ENCODE data around the gene ADCY9. TPM values are rescaled to one million over a fixed set of nuclear protein-coding genes. Genes with fewer than 3 reads are reported as not detected.
"Not testable (repeated sequence)": the region's sequence is repeated elsewhere in the genome, so short reads cannot be mapped to it uniquely, and the experiment has no call there.

The ADCY9 gene
- total and polyA plus RNA-seq, 2 donors (not counting 1 experiment from before 2014, with no cell fraction given): 1.7 to 2.1 TPM

DNA sequence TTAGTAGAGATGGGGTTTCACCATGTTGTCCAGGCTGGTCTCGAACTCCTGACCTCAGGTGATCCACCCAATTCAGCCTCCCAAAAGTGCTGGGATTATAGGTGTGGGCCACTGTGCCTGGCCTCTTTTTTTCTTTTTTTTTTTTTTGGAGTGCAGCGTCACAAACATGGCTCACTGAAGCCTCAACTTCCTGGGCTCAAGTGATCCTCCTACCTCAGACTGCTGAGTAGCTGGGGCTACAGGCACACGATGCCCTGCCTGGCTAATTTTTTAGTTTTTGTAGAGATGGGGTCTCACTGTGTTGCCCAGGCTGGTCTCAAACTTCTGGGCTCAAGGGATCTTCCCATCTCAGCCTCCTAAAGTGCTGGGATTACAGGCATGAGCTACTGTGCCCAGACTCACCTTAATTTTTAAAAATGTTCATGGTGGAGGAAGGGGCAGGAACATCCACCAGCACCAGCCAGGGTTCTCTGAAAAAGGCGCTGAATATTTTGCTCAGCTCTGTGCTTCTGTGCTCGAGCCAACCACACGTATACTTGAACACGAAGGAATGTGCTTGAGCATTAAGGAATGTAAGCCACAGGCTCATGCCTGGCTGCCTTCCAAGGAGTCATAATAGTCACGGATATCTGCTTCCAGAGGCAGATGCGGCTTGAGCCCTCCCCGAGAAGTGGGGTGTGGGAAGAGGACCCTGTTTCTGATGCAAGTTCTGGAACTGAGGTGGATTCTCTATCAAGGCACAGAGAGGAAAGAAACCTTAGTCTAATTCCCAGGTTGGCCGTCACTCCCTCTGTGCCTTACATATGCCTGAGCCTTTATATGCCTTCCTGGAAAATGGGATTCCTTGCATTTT is 170.3 kb downstream of the ADCY9 start:
- Histone ChIP-seq H3K4me1 (ENCODE audit: control insufficient read depth in 2 of 2, insufficient read depth in 2 of 2, low read length in 2 of 2) (no peaks in the 10 kb centered on the region), H3K9ac (ENCODE audit: low read length) (no peak overlapping the region), H3K4me3 (ENCODE audit: control extremely low read depth in 1 of 5, extremely low read depth in 1 of 5, insufficient read depth in 1 of 5, low read depth in 2 of 5, low read length in 4 of 5) (no peak overlapping the region), H2AFZ (ENCODE audit: insufficient read depth, low read depth, low read length, poor library complexity, severe bottlenecking) (no peak overlapping the region), H3K27me3 (replicated peaks in 1 of 4; ENCODE audit: control extremely low read depth in 1 of 4, control insufficient read depth in 3 of 4, insufficient read depth in 4 of 4, low read length in 3 of 4) (peaks cover 0 to 3% (median 0%) of the 10 kb centered on the region in 4 experiments), H3K36me3 (replicated peaks in 1 of 2; ENCODE audit: control extremely low read depth in 1 of 2, control insufficient read depth in 1 of 2, extremely low read depth in 1 of 2, insufficient read depth in 2 of 2, low read length in 1 of 2) (no peaks in the 10 kb centered on the region), H3K79me2 (ENCODE audit: control insufficient read depth, insufficient read depth, low read length) (no peaks in the 10 kb centered on the region), H4K20me1 (ENCODE audit: control insufficient read depth, insufficient read depth, low read length, poor library complexity, severe bottlenecking) (no peaks in the 10 kb centered on the region), H3K27ac (ENCODE audit: low read length in 2 of 2) (no peak overlapping the region), H3K9me3 (ENCODE audit: control extremely low read depth in 1 of 3, control insufficient read depth in 2 of 3, insufficient read depth in 1 of 3, low read length in 2 of 3) (peaks cover 0 to 3% (median 0%) of the 10 kb centered on the region in 3 donors), H3K4me2 (replicated peaks; ENCODE audit: low read depth, low read length, poor library complexity, severe bottlenecking) (no peak overlapping the region)
- TF ChIP-seq CTCF (IDR thresholded peaks at IDR 0.05): no peak
- TF ChIP-seq EZH2 (IDR thresholded peaks at IDR 0.05; ENCODE audit: borderline replicate concordance, insufficient read depth, low read depth, low read length, poor library complexity, severe bottlenecking): no peak
- no peak for DNase-seq
- POLR2A ChIA-PET: no interaction called here
- ATAC-seq (ENCODE audit: low read depth): no peak
- no peak overlapping the region for H3K27ac Mint-ChIP-seq
- peaks cover 2% of the 10 kb centered on the region for H3K9me3 Mint-ChIP-seq (ENCODE audit: insufficient read depth)
- intact Hi-C loops (cut with micrococcal nuclease): no loop called here
- H3K4me3 Mint-ChIP-seq: no peak overlapping the region
- CTCF ChIA-PET: interaction anchor here (0.6 to 0.7 kb wide), 2 partner anchors 129 to 250 kb away, joined by 3 to 4 read pairs; no protein-coding TSS in a partner anchor
- H3K27me3 Mint-ChIP-seq: peaks cover 14% of the 10 kb centered on the region
- H3K4me1 Mint-ChIP-seq: no peaks in the 10 kb centered on the region
- 70% methylated on average over 8 of the region's 11 CpGs for WGBS (ENCODE audit: insufficient coverage)

DNA sequence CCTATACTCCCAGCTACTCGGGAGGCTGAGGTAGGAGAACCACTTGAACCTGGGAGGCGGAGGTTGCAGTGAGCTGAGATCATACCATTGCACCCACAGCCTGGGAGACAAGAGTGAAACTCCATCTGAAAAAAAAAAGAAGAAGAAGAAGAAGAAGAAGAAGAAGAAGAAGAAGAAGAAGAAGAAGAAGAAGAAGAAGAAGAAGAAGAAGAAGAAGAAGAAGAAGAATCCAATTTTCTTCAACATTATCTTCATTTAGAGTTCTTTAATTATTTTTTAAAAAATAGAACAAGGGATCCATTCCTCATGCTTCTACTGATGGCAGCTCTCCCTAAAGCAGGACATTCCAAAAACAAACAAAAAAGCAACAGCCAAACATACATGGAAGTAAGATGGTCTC is 171.8 kb downstream of the ADCY9 start:
- H3K9me3 Mint-ChIP-seq (ENCODE audit: insufficient read depth); H3K9me3 ChIP-seq (ENCODE audit: control extremely low read depth in 1 of 3, control insufficient read depth in 2 of 3, insufficient read depth in 1 of 3, low read length in 2 of 3); DNase-seq; H3K27me3 ChIP-seq (replicated peaks in 1 of 4; ENCODE audit: control extremely low read depth in 1 of 4, control insufficient read depth in 3 of 4, insufficient read depth in 4 of 4, low read length in 3 of 4); H3K4me3 Mint-ChIP-seq; H3K36me3 ChIP-seq (replicated peaks in 1 of 2; ENCODE audit: control extremely low read depth in 1 of 2, control insufficient read depth in 1 of 2, extremely low read depth in 1 of 2, insufficient read depth in 2 of 2, low read length in 1 of 2); POLR2A ChIA-PET; H4K20me1 ChIP-seq (ENCODE audit: control insufficient read depth, insufficient read depth, low read length, poor library complexity, severe bottlenecking); H3K4me1 ChIP-seq (ENCODE audit: control insufficient read depth in 2 of 2, insufficient read depth in 2 of 2, low read length in 2 of 2); H3K27me3 Mint-ChIP-seq; H3K27ac Mint-ChIP-seq; H3K79me2 ChIP-seq (ENCODE audit: control insufficient read depth, insufficient read depth, low read length); H3K9ac ChIP-seq (ENCODE audit: low read length); ATAC-seq (ENCODE audit: low read depth); H2AFZ ChIP-seq (ENCODE audit: insufficient read depth, low read depth, low read length, poor library complexity, severe bottlenecking); H3K4me3 ChIP-seq (ENCODE audit: control extremely low read depth in 1 of 5, extremely low read depth in 1 of 5, insufficient read depth in 1 of 5, low read depth in 2 of 5, low read length in 4 of 5); H3K4me1 Mint-ChIP-seq; H3K27ac ChIP-seq (ENCODE audit: low read length in 2 of 2); CTCF ChIA-PET; intact Hi-C loops (cut with micrococcal nuclease); H3K4me2 ChIP-seq (replicated peaks; ENCODE audit: low read depth, low read length, poor library complexity, severe bottlenecking): not testable (repeated sequence)
- no CpG with 5 or more reads among the region's 2 CpGs for WGBS (ENCODE audit: insufficient coverage)

DNA sequence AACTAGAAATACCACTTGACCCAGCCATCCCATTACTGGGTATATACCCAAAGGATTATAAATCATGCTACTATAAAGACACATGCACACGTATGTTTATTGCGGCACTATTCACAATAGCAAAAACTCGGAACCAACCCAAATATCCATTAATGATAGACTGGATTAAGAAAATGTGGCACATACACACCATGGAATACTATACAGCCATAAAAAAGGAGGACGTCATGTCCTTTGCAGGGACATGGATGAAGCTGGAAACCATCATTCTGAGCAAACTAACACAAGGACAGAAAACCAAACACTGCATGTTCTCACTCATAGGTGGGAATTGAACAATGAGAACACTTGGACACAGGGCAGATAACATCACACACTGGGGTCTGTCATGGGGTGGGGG is 174.1 kb downstream of the ADCY9 start:
- DNase-seq; H2AFZ ChIP-seq (ENCODE audit: insufficient read depth, low read depth, low read length, poor library complexity, severe bottlenecking); H3K9me3 Mint-ChIP-seq (ENCODE audit: insufficient read depth); H3K4me2 ChIP-seq (replicated peaks; ENCODE audit: low read depth, low read length, poor library complexity, severe bottlenecking); POLR2A ChIA-PET; H3K27me3 Mint-ChIP-seq; H3K36me3 ChIP-seq (replicated peaks in 1 of 2; ENCODE audit: control extremely low read depth in 1 of 2, control insufficient read depth in 1 of 2, extremely low read depth in 1 of 2, insufficient read depth in 2 of 2, low read length in 1 of 2); H3K4me1 Mint-ChIP-seq; intact Hi-C loops (cut with micrococcal nuclease); H3K9me3 ChIP-seq (ENCODE audit: control extremely low read depth in 1 of 3, control insufficient read depth in 2 of 3, insufficient read depth in 1 of 3, low read length in 2 of 3); H3K79me2 ChIP-seq (ENCODE audit: control insufficient read depth, insufficient read depth, low read length); H3K4me3 Mint-ChIP-seq; H3K9ac ChIP-seq (ENCODE audit: low read length); ATAC-seq (ENCODE audit: low read depth); H3K27ac Mint-ChIP-seq; H3K27ac ChIP-seq (ENCODE audit: low read length in 2 of 2); H4K20me1 ChIP-seq (ENCODE audit: control insufficient read depth, insufficient read depth, low read length, poor library complexity, severe bottlenecking); H3K4me3 ChIP-seq (ENCODE audit: control extremely low read depth in 1 of 5, extremely low read depth in 1 of 5, insufficient read depth in 1 of 5, low read depth in 2 of 5, low read length in 4 of 5); CTCF ChIA-PET; H3K4me1 ChIP-seq (ENCODE audit: control insufficient read depth in 2 of 2, insufficient read depth in 2 of 2, low read length in 2 of 2): not testable (repeated sequence)
- peaks cover 0 to 16% (median 1%) of the 10 kb centered on the region in 4 experiments for H3K27me3 ChIP-seq (replicated peaks in 1 of 4; ENCODE audit: control extremely low read depth in 1 of 4, control insufficient read depth in 3 of 4, insufficient read depth in 4 of 4, low read length in 3 of 4)
- no CpG with 5 or more reads among the region's 4 CpGs for WGBS (ENCODE audit: insufficient coverage)

Data from B cell (primary cell).